OCI-LY7 (cell line): ENCODE measurements around the gene FNTB. TPM values are rescaled to one million over a fixed set of nuclear protein-coding genes. Genes with fewer than 3 reads are reported as not detected.

Experiments used
- BruUV-seq: library from RNA; stranded (reverse); fragments of 400-500 nt; replicated peaks from 2 replicates; lab custom pipeline; 2021; lab: Mats Ljungman, UMichigan
- CTCF ChIA-PET: fragments of 300-600 bp; sonication (Branson Sonifier 250); formaldehyde crosslinking; loops from one replicate; lab custom pipeline; 2022; ENCODE audit warnings: antibody characterized with exemption; ENCODE audit not compliant: unreplicated experiment; lab: Charles Lee
- POLR2A ChIA-PET: fragments of 300-600 bp; sonication (Branson Sonifier 250); formaldehyde crosslinking; loops from one replicate; lab custom pipeline; 2022; ENCODE audit warnings: antibody characterized with exemption; lab: Charles Lee
- DNase-seq: peaks from one replicate; pipeline ENCODE4 v3.0.0-alpha.2; 2015; ENCODE audit warnings: low spot score
- H2AFZ ChIP-seq: fragments of 200-600 bp; sonication (generic), shearing (Covaris generic); 2 replicates; pipeline ENCODE4 v1.6.1; 2014; ENCODE audit warnings: mild to moderate bottlenecking, antibody characterized with exemption, low read length, moderate library complexity
- H3K27ac ChIP-seq: fragments of 200-600 bp; sonication (generic); 2 replicates; pipeline ENCODE4 v1.5.1; 2014; ENCODE audit warnings: mixed run types, low read depth, mild to moderate bottlenecking, moderate library complexity, low read length, inconsistent platforms; ENCODE audit not compliant: poor library complexity, severe bottlenecking
- H3K36me3 ChIP-seq: fragments of 200-600 bp; sonication (generic); 2 replicates; pipeline ENCODE4 v1.6.1; 2014; ENCODE audit warnings: mild to moderate bottlenecking, antibody characterized with exemption, low read length, moderate library complexity, mixed read lengths; ENCODE audit not compliant: insufficient read depth
- H3K4me1 ChIP-seq: fragments of 200-600 bp; sonication (generic); 2 replicates; pipeline ENCODE4 v1.5.1; 2014; ENCODE audit warnings: mild to moderate bottlenecking, low read length; ENCODE audit not compliant: insufficient read depth, poor library complexity, severe bottlenecking
- H3K4me2 ChIP-seq: fragments of 200-600 bp; sonication (generic); 2 replicates; pipeline ENCODE4 v1.6.1; 2014; ENCODE audit warnings: mild to moderate bottlenecking, low read length
- H3K4me3 ChIP-seq: fragments of 200-600 bp; sonication (generic); 2 replicates; pipeline ENCODE4 v1.5.1; 2014; ENCODE audit warnings: mild to moderate bottlenecking, low read depth, low read length; ENCODE audit not compliant: poor library complexity, severe bottlenecking
- H3K79me2 ChIP-seq: fragments of 200-600 bp; sonication (generic); 2 replicates; pipeline ENCODE4 v1.6.1; 2016; ENCODE audit warnings: low read depth, mild to moderate bottlenecking, low read length, moderate library complexity, mixed read lengths; ENCODE audit not compliant: insufficient read depth
- H3K9me2 ChIP-seq: fragments of 200-600 bp; sonication (generic); 2 replicates; pipeline ENCODE4 v1.6.1; 2016; ENCODE audit warnings: mild to moderate bottlenecking, low read length, mixed read lengths; ENCODE audit not compliant: insufficient read depth
- H3K9me3 ChIP-seq: fragments of 200-600 bp; sonication (generic); 2 replicates; pipeline ENCODE4 v1.6.1; 2014; ENCODE audit warnings: mild to moderate bottlenecking, mixed run types, low read length, mixed read lengths
- H4K20me1 ChIP-seq: fragments of 200-600 bp; sonication (generic); 2 replicates; pipeline ENCODE4 v1.6.1; 2014; ENCODE audit warnings: mild to moderate bottlenecking, antibody characterized with exemption, low read length, moderate library complexity, mixed read lengths; ENCODE audit not compliant: insufficient read depth
- EZH2phosphoT487 ChIP-seq: fragments of 200-600 bp; sonication (generic); IDR thresholded peaks from 2 replicates; pipeline ENCODE4 v1.6.1; 2018; ENCODE audit warnings: low read depth, borderline replicate concordance, mild to moderate bottlenecking, mixed run types, antibody characterized with exemption, low read length, moderate library complexity, mixed read lengths
- intact Hi-C: fragments of 100-400 bp; cut with micrococcal nuclease; formaldehyde crosslinking; loops from one replicate; pipeline ENCODE4 v1.10.0; 2022; ENCODE audit not compliant: unreplicated experiment
- total RNA-seq, 2 experiments: library from RNA; depleted of rRNA in 1 of 2; stranded (reverse); fragments of >200 nt in 1 of 2; shearing (Covaris generic) in 1 of 2; gene quantifications; 2 replicates each; pipeline ENCODE4 v1.2.3, GENCODE V29; 2014 to 2022
- TF ChIP-seq, protein P1 (sequence below): fragments of 200-600 bp; sonication (generic); conservative IDR thresholded peaks from 2 replicates; pipeline ENCODE4 v1.5.1; 2014; ENCODE audit warnings: mild to moderate bottlenecking, antibody characterized with exemption, low read length, moderate library complexity, mixed read lengths

FNTB gene
- total RNA-seq, 2 experiments from 2014 or later: 9.2 to 18.0 TPM

DNA sequence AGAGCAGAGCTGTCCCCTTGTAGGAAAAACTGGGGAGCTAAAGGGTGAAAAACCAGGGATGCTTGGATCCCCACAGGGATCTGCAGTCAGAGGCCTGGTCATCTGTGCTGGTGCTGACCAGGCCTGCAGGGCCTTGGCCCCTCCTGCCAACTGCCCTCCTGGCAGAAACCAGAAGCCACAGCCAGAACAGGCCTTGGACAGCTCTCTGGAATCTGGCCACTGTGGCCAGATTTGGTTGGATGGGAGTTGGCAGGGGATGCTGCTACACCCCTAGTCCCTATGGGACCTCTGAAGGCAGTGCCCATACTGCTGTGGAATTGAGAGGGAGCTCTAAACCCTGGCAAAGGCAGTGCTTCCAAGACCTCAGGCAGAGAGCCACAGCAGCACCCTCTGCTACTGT, 35.0 kb upstream of the FNTB start:
- H3K79me2 ChIP-seq: no peaks in the 10 kb centered on the region
- no peaks in the 10 kb centered on the region for H3K9me2 ChIP-seq
- POLR2A ChIA-PET: no interaction called here
- H3K4me3 ChIP-seq: no peak overlapping the region
- no peak overlapping the region for H3K27ac ChIP-seq
- intact Hi-C loops: no loop called here
- no peaks in the 10 kb centered on the region for H3K9me3 ChIP-seq
- H3K4me2 ChIP-seq: no peak overlapping the region
- DNase-seq: no peak
- TF ChIP-seq, protein P1, sequence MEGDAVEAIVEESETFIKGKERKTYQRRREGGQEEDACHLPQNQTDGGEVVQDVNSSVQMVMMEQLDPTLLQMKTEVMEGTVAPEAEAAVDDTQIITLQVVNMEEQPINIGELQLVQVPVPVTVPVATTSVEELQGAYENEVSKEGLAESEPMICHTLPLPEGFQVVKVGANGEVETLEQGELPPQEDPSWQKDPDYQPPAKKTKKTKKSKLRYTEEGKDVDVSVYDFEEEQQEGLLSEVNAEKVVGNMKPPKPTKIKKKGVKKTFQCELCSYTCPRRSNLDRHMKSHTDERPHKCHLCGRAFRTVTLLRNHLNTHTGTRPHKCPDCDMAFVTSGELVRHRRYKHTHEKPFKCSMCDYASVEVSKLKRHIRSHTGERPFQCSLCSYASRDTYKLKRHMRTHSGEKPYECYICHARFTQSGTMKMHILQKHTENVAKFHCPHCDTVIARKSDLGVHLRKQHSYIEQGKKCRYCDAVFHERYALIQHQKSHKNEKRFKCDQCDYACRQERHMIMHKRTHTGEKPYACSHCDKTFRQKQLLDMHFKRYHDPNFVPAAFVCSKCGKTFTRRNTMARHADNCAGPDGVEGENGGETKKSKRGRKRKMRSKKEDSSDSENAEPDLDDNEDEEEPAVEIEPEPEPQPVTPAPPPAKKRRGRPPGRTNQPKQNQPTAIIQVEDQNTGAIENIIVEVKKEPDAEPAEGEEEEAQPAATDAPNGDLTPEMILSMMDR: no peak
- no peak for TF ChIP-seq EZH2phosphoT487
- H4K20me1 ChIP-seq: no peaks in the 10 kb centered on the region; the same call in 1 of the 2 replicates
- CTCF ChIA-PET: no interaction called here
- H3K4me1 ChIP-seq: no peaks in the 10 kb centered on the region
- H2AFZ ChIP-seq: no peak overlapping the region
- H3K36me3 ChIP-seq: no peaks in the 10 kb centered on the region; the same call in 1 of the 2 replicates
- no TSS peak for BruUV-seq

DNA sequence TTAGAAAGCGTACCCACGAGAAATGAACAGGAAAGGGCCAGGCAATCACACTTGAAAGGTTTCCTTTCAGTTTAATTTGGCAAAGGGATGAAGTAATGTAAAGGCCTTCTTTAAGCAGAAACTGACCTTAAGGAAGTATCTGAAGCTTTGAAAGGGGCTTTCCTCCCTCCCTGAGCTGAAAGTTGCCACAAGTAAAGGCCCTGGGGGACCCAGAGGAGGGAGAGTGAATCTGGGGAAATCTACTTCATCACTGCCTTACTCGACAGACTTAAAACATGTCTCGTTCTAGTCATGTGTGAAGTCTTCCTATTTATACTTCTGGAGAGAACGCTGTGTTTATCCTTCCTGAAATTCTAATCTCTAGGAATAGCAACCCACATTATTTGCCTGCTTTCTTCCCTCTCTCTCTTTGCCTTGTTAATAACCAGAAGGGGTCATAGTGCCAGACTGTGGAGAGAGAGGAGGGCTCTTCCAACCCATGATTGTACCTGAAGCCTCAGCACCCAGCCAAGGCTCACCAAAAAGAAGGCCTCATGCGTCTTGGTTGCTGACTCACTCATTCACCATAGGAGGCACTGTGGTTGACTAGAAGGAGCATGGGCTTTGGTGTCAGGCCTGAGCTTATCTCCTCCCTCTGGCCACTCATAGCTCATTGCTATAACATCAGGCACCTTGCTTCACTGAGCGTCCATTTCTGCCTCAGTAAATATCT, 33.9 kb upstream of the FNTB start:
- ChIA-PET POLR2A (interaction anchor here (0.7 kb wide), 1 partner anchor 133 kb away, joined by 3 read pairs; no protein-coding TSS in a partner anchor), CTCF (interaction anchor here (1.1 kb wide), 1 partner anchor 17 kb away, joined by 4 read pairs; no protein-coding TSS in a partner anchor)

More for the DNA sequence above, 33.9 kb upstream of the FNTB start:
- no TSS peak for BruUV-seq
- Histone ChIP-seq H3K9me2 (no peaks in the 10 kb centered on the region), H3K36me3 (no peaks in the 10 kb centered on the region; the same call in 1 of the 2 replicates), H3K4me2 (no peak overlapping the region), H4K20me1 (no peaks in the 10 kb centered on the region; the same call in 1 of the 2 replicates), H3K9me3 (no peaks in the 10 kb centered on the region), H2AFZ (no peak overlapping the region), H3K27ac (no peak overlapping the region), H3K4me1 (no peaks in the 10 kb centered on the region), H3K79me2 (no peaks in the 10 kb centered on the region), H3K4me3 (no peak overlapping the region)
- peak; percentile 18 for DNase-seq
- TF ChIP-seq EZH2phosphoT487: no peak
- TF ChIP-seq, protein P1: peak; percentile 31; the same call in 1 of the 2 replicates
- intact Hi-C loops: no loop called here
